RWPE1 (cell line): ENCODE data around the gene ZFAND3.

Experiments used
- CTCF ChIA-PET: fragments of 350-600 bp; sonication (Branson Sonifier 250); formaldehyde crosslinking; extraction: SDS; loops from one replicate; lab custom pipeline; 2021; lab: Yijun Ruan, JAX
- POLR2A ChIA-PET: fragments of 400-600 bp; formaldehyde crosslinking; extraction: SDS; loops from one replicate; lab custom pipeline; 2020; ENCODE audit warnings: antibody characterized with exemption; ENCODE audit not compliant: low non-redundant PET; lab: Yijun Ruan, JAX
- DNase-seq: peaks from one replicate; pipeline ENCODE4 v3.0.0; 2012; ENCODE audit warnings: low spot score
- H3K27ac ChIP-seq: fragments of 450-650 bp; 2 replicates; pipeline ENCODE4 v1.5.1; 2017
- CTCF ChIP-seq: fragments of 450-650 bp; conservative IDR thresholded peaks from 2 replicates; pipeline ENCODE4 v1.5.1; 2017; ENCODE audit warnings: low read depth, mild to moderate bottlenecking

ZFAND3 gene

GRCh38 chr6:37785002-37785662 lies 34.4 kb upstream of the ZFAND3 start:
- DNase-seq, result no peak
- POLR2A ChIA-PET, result no interaction called here
- no peak overlapping the region for H3K27ac ChIP-seq
- no peak for TF ChIP-seq CTCF
- CTCF ChIA-PET, result no interaction called here

- H3K27ac ChIP-seq, result no peak overlapping the region
- ChIA-PET CTCF (no interaction called here), POLR2A (no interaction called here)
- DNase-seq, result no peak
- no peak for TF ChIP-seq CTCF
Measured at GRCh38 chr6:37785663-37786270, 33.8 kb upstream of the ZFAND3 start.

GRCh38 chr6:37787216-37787615 lies 32.3 kb upstream of the ZFAND3 start:
- POLR2A ChIA-PET, result no interaction called here
- TF ChIP-seq CTCF, result no peak

GRCh38 chr6:37788259-37788658 lies 31.3 kb upstream of the ZFAND3 start:
- no peak for TF ChIP-seq CTCF
- ChIA-PET POLR2A (no interaction called here), CTCF (interaction anchor here (0.7 kb wide), 1 partner anchor 731 kb away, joined by 4 read pairs; no protein-coding TSS in a partner anchor)
- peak; percentile 56 for DNase-seq
- H3K27ac ChIP-seq, result no peak overlapping the region

More at GRCh38 chr6:37787216-37787615, 32.3 kb upstream of the ZFAND3 start:
- no peak overlapping the region for H3K27ac ChIP-seq
- no peak for DNase-seq
- CTCF ChIA-PET, result no interaction called here

- DNase-seq, result peak; percentile 96
- peak; percentile 93 for TF ChIP-seq CTCF
- ChIA-PET POLR2A (no interaction called here), CTCF (interaction anchor here (0.5 to 1.7 kb wide), 10 partner anchors 10 to 1543 kb away, joined by 3 to 9 read pairs (median 3); no protein-coding TSS in a partner anchor)
- 0 out of 2 replicates have a peak overlapping the region, but pooled peaks have one; percentile 10 for H3K27ac ChIP-seq
Measured at GRCh38 chr6:37791156-37791919, 28.2 kb upstream of the ZFAND3 start.

GRCh38 chr6:37792457-37793033 lies 27.0 kb upstream of the ZFAND3 start:
- CTCF ChIA-PET, result interaction anchor here (0.6 to 0.7 kb wide), 3 partner anchors 68 to 778 kb away, joined by 3 to 9 read pairs (median 4); no protein-coding TSS in a partner anchor
- POLR2A ChIA-PET, result no interaction called here

More at GRCh38 chr6:37792457-37793033, 27.0 kb upstream of the ZFAND3 start:
- no peak for DNase-seq
- no peak overlapping the region for H3K27ac ChIP-seq
- TF ChIP-seq CTCF, result no peak
